Activated CD8-positive, alpha-beta memory T cell treated with anti-CD3 and anti-CD28 coated beads for 36 hours (primary cell): ENCODE measurements around the gene KCNS3. TPM values are rescaled to one million over a fixed set of nuclear protein-coding genes. Genes with fewer than 3 reads are reported as not detected.

Experiments used
- CTCF ChIA-PET: fragments of 350-600 bp; sonication (Branson Sonifier 250); formaldehyde crosslinking; loops from one replicate; lab custom pipeline; 2021; ENCODE audit warnings: antibody characterized with exemption; lab: Charles Lee
- POLR2A ChIA-PET: fragments of 350-600 bp; sonication (Branson Sonifier 250); formaldehyde crosslinking; loops from one replicate; lab custom pipeline; 2021; ENCODE audit warnings: antibody characterized with exemption; lab: Charles Lee
- total RNA-seq, 2 experiments: library from RNA; stranded (reverse); gene quantifications; one replicate each; pipeline ENCODE4 v1.2.3, GENCODE V29; 2021

KCNS3 gene
- total RNA-seq, 2 experiments from 2014 or later, result not detected

GRCh38 chr2:17976871-17977746 is 98.6 kb downstream of the KCNS3 start:
- POLR2A ChIA-PET, result no interaction called here
- CTCF ChIA-PET, result no interaction called here

GRCh38 chr2:17979707-17980106 is 101.2 kb downstream of the KCNS3 start:
- CTCF ChIA-PET, result no interaction called here
- POLR2A ChIA-PET, result no interaction called here

- POLR2A ChIA-PET, result no interaction called here
- CTCF ChIA-PET, result no interaction called here
Observed at GRCh38 chr2:17981936-17982335, 103.5 kb downstream of the KCNS3 start.

Other genes starting within 250 kb of the KCNS3 start
- gene SMC6, start 124.9 kb upstream of the KCNS3 start, total RNA-seq, result 10 to 100 TPM; 22.4 to 25.8 TPM
- gene GEN1, start 124.5 kb upstream of the KCNS3 start, total RNA-seq, result 10 to 100 TPM; 28.2 to 29.2 TPM
- gene MSGN1, start 62.2 kb upstream of the KCNS3 start, total RNA-seq, result not detected